Measurements from ENCODE around the gene SH3RF2. TPM values are rescaled to one million over a fixed set of nuclear protein-coding genes. Genes with fewer than 3 reads are reported as not detected.

The SH3RF2 gene
- total and polyA plus RNA-seq, 2 of the 13 experiments (the other 11 are each of a cell fraction or from before 2014, with no cell fraction given): 2.6 to 3.7 TPM

GRCh38 chr5:146042628-146043279, 106.4 kb downstream of the SH3RF2 start:
- TF ChIP-seq HNF4A (CRISPR knock-in tag; IDR thresholded peaks at IDR 0.05): no peak
- no peak for TF ChIP-seq ZNF580 (CRISPR knock-in tag; IDR thresholded peaks at IDR 0.05; ENCODE audit: borderline replicate concordance, low read depth)
- no peak for TF ChIP-seq ZNF510 (CRISPR knock-in tag; IDR thresholded peaks at IDR 0.05; ENCODE audit: low read depth)
- no peak for TF ChIP-seq HDAC6 (IDR thresholded peaks at IDR 0.05; ENCODE audit: low read depth, low read length)
- H4K20me1 ChIP-seq (ENCODE audit: insufficient read depth, low read length): no peaks in the 10 kb centered on the region
- no peak for FAIRE-seq
- H3K27ac ChIP-seq (ENCODE audit: extremely low read length, insufficient read depth, low read length): no peak overlapping the region
- in situ Hi-C loops (cut with HindIII; ENCODE audit: extremely low pct_ligation_motif_present, low pct_unique_long_range_greater_than_20kb): no loop called here
- no peaks in the 10 kb centered on the region for H3K9me3 ChIP-seq (ENCODE audit: low read length)
- no peak for DNase-seq (ENCODE audit: low spot score)
- no peak overlapping the region for H3K4me2 ChIP-seq (ENCODE audit: low read depth, low read length)
- no peak overlapping the region for H3K9ac ChIP-seq (ENCODE audit: insufficient read depth, low read depth, low read length)
- H2AFZ ChIP-seq (ENCODE audit: low read length): no peak overlapping the region
- intact Hi-C loops (cut with micrococcal nuclease; ENCODE audit: unreplicated experiment): no loop called here
- ChIA-PET CTCF (ENCODE audit: low intra/inter-chr PET ratio, low total read pairs) (no interaction called here), POLR2A (no interaction called here)
- WGBS (ENCODE audit: low lambda C conversion rate): 92% methylated on average over 5 of the region's 5 CpGs
- H3K4me3 ChIP-seq (replicated peaks in 1 of 3; ENCODE audit: insufficient read depth in 1 of 3, low read depth in 2 of 3, low read length in 3 of 3): no peak overlapping the region
- no peaks in the 10 kb centered on the region for H3K27me3 ChIP-seq (ENCODE audit: control insufficient read depth in 1 of 2, insufficient read depth in 2 of 2, low read length in 2 of 2)
- H3K36me3 ChIP-seq (replicated peaks in 1 of 2; ENCODE audit: control insufficient read depth in 1 of 2, insufficient read depth in 2 of 2, low read length in 2 of 2): no peaks in the 10 kb centered on the region
- BruUV-seq (replicated peaks): no TSS peak
- H3K4me1 ChIP-seq (ENCODE audit: insufficient read depth, low read length): no peaks in the 10 kb centered on the region
- no peaks in the 10 kb centered on the region for H3K79me2 ChIP-seq (ENCODE audit: insufficient read depth, low read length)
- no peak for ATAC-seq

GRCh38 chr5:146043722-146044121, 107.3 kb downstream of the SH3RF2 start:
- Histone ChIP-seq H3K27me3 (ENCODE audit: control insufficient read depth in 1 of 2, insufficient read depth in 2 of 2, low read length in 2 of 2) (no peaks in the 10 kb centered on the region), H3K36me3 (replicated peaks in 1 of 2; ENCODE audit: control insufficient read depth in 1 of 2, insufficient read depth in 2 of 2, low read length in 2 of 2) (no peaks in the 10 kb centered on the region; a peak in 1 of 5 replicates), H3K27ac (ENCODE audit: extremely low read length, insufficient read depth, low read length) (no peak overlapping the region), H4K20me1 (ENCODE audit: insufficient read depth, low read length) (no peaks in the 10 kb centered on the region), H3K79me2 (ENCODE audit: insufficient read depth, low read length) (no peaks in the 10 kb centered on the region), H3K4me1 (ENCODE audit: insufficient read depth, low read length) (no peaks in the 10 kb centered on the region), H2AFZ (ENCODE audit: low read length) (no peak overlapping the region), H3K4me2 (ENCODE audit: low read depth, low read length) (no peak overlapping the region), H3K9me3 (ENCODE audit: low read length) (no peaks in the 10 kb centered on the region), H3K9ac (ENCODE audit: insufficient read depth, low read depth, low read length) (no peak overlapping the region), H3K4me3 (replicated peaks in 1 of 3; ENCODE audit: insufficient read depth in 1 of 3, low read depth in 2 of 3, low read length in 3 of 3) (no peak overlapping the region)
- ChIA-PET CTCF (ENCODE audit: low intra/inter-chr PET ratio, low total read pairs) (no interaction called here), POLR2A (no interaction called here)
- in situ Hi-C loops (cut with HindIII; ENCODE audit: extremely low pct_ligation_motif_present, low pct_unique_long_range_greater_than_20kb) (no loop called here), intact Hi-C loops (cut with micrococcal nuclease; ENCODE audit: unreplicated experiment) (no loop called here)
- DNase-seq (ENCODE audit: low spot score): no peak
- ATAC-seq: no peak
- BruUV-seq (replicated peaks): no TSS peak
- WGBS (ENCODE audit: low lambda C conversion rate): 95% methylated on average over 4 of the region's 4 CpGs
- no peak for FAIRE-seq
- no peak for TF ChIP-seq ZNF160 (CRISPR knock-in tag; IDR thresholded peaks at IDR 0.05)
- no peak for TF ChIP-seq ZHX1 (CRISPR knock-in tag; IDR thresholded peaks at IDR 0.05; ENCODE audit: low read depth)
- no peak for TF ChIP-seq NFRKB (IDR thresholded peaks at IDR 0.05)
- TF ChIP-seq RFX3 (CRISPR knock-in tag; IDR thresholded peaks at IDR 0.05): no peak
- TF ChIP-seq KLF15 (CRISPR knock-in tag; IDR thresholded peaks at IDR 0.05; ENCODE audit: borderline replicate concordance): no peak
- no peak for TF ChIP-seq ARHGAP35 (CRISPR knock-in tag; IDR thresholded peaks at IDR 0.05; ENCODE audit: borderline replicate concordance)
- no peak for TF ChIP-seq SOX6 (IDR thresholded peaks at IDR 0.05)
- no peak for TF ChIP-seq SOX6 (CRISPR knock-in tag; IDR thresholded peaks at IDR 0.05)
- no peak for TF ChIP-seq ZNF383 (CRISPR knock-in tag; IDR thresholded peaks at IDR 0.05; ENCODE audit: borderline replicate concordance)
- TF ChIP-seq ZNF503 (CRISPR knock-in tag; IDR thresholded peaks at IDR 0.05): no peak
- TF ChIP-seq ZNF235 (CRISPR knock-in tag; IDR thresholded peaks at IDR 0.05; ENCODE audit: borderline replicate concordance): no peak
